ENCODE measurements around the gene PSMG1. TPM values are rescaled to one million over a fixed set of nuclear protein-coding genes. Genes with fewer than 3 reads are reported as not detected.
"Not testable (repeated sequence)": the region's sequence is repeated elsewhere in the genome, so short reads cannot be mapped to it uniquely, and the experiment has no call there.

The PSMG1 gene
- total and polyA plus RNA-seq, 2 of the 8 experiments (the other 6 are each of a cell fraction or from before 2014, with no cell fraction given): 50.7 to 93.7 TPM

DNA sequence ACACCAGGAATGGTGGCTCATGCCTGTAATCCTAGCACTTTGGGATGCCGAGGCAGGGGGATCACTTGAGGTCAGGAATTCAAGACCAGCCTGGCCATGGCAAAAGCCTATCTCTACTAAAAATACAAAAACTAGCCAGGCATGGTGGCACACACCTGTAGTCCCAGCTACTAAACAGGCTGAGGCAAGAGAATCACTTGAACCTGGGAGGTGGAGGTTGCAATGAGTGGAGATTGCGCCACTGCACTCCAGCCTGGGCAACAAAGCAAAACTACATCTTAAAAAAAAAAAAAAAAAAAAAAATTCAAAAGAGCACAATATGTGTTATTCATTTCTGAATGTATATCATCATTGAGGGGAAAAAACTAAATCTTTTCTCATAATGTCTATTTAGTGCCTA is 37.6 kb upstream of the PSMG1 start:
- H3K23ac ChIP-seq (ENCODE audit: insufficient read length); H2BK120ac ChIP-seq (replicated peaks; ENCODE audit: low read depth, low read length); H3K27me3 ChIP-seq (replicated peaks in 1 of 4; ENCODE audit: control insufficient read depth in 3 of 4, extremely low read depth in 1 of 4, insufficient read depth in 3 of 4, low read length in 3 of 4); CTCF ChIA-PET (ENCODE audit: partially characterized antibody); H3K4ac ChIP-seq (replicated peaks; ENCODE audit: insufficient read length, low read depth, low read length); H4K5ac ChIP-seq (ENCODE audit: insufficient read length, low read depth, low read length); H3K56ac ChIP-seq (replicated peaks; ENCODE audit: insufficient read length, low read depth, low read length); H3K9me3 ChIP-seq (ENCODE audit: insufficient read depth in 2 of 2, low read depth in 1 of 2, low read length in 1 of 2); H3K9ac ChIP-seq (replicated peaks in 1 of 4; ENCODE audit: extremely low read depth in 1 of 4, low read depth in 3 of 4, low read length in 3 of 4); H3K4me3 ChIP-seq (ENCODE audit: extremely low read depth in 1 of 4, insufficient read depth in 2 of 4, low read depth in 3 of 4, low read length in 4 of 4); FAIRE-seq; H3K18ac ChIP-seq (ENCODE audit: extremely low read depth, low read length); H2BK12ac ChIP-seq (ENCODE audit: low read depth, low read length); H3K27ac ChIP-seq (ENCODE audit: low read depth, low read length); POLR2A ChIA-PET (ENCODE audit: partially characterized antibody); H4K91ac ChIP-seq (replicated peaks; ENCODE audit: insufficient read length, low read length); H2AFZ ChIP-seq (ENCODE audit: low read length); H2AK5ac ChIP-seq (ENCODE audit: low read depth, low read length); H3K14ac ChIP-seq (ENCODE audit: insufficient read length); H2BK15ac ChIP-seq (ENCODE audit: low read length); H4K8ac ChIP-seq (ENCODE audit: extremely low read depth, insufficient read depth, low read length); H3K79me2 ChIP-seq (ENCODE audit: control insufficient read depth in 1 of 2, insufficient read depth in 2 of 2, low read length in 2 of 2); H2BK20ac ChIP-seq (ENCODE audit: low read length); H3K79me1 ChIP-seq (ENCODE audit: low read depth, low read length); H3K4me2 ChIP-seq (ENCODE audit: insufficient read depth in 1 of 2, low read depth in 2 of 2, low read length in 2 of 2); H3K23me2 ChIP-seq (ENCODE audit: low read depth, low read length); H3K4me1 ChIP-seq (replicated peaks in 1 of 4; ENCODE audit: control insufficient read depth in 3 of 4, insufficient read depth in 4 of 4, low read length in 3 of 4); H4K20me1 ChIP-seq (replicated peaks in 1 of 2; ENCODE audit: control insufficient read depth in 1 of 2, insufficient read depth in 2 of 2, low read length in 2 of 2); H2BK5ac ChIP-seq (ENCODE audit: low read depth, low read length); DNase-seq (ENCODE audit: low read depth in 1 of 2, low spot score in 2 of 2): not testable (repeated sequence)
- H3K36me3 ChIP-seq (ENCODE audit: control insufficient read depth in 2 of 4, insufficient read depth in 4 of 4, low read length in 3 of 4): peaks cover 0 to 64% (median 16%) of the 10 kb centered on the region in 4 experiments
- WGBS, 2 experiments (ENCODE audit: extremely low coverage in 1 of 2, insufficient coverage in 1 of 2, insufficient read length in 1 of 2, insufficient replicate concordance in 2 of 2, low coverage in 1 of 2, low lambda C conversion rate in 2 of 2, missing lambda C conversion rate in 1 of 2): 98% methylated on average over 2 of the region's 2 CpGs; no CpG with 5 or more reads in 1 of the 2 experiments

All from H1 (cell line).